Muscle layer of colon (tissue), 2 donors: ENCODE results near the gene HSPB9.

Experiments used
- H3K27ac ChIP-seq: one replicate; pipeline ENCODE4 v1.7.0; 2013; ENCODE audit warnings: low read depth, mild to moderate bottlenecking, low read length, moderate library complexity
- H3K27me3 ChIP-seq, 2 donors: one replicate each; pipeline ENCODE4 v1.7.0; 2013; ENCODE audit warnings: low read length in 2 of 2, mild to moderate bottlenecking in 2 of 2; ENCODE audit not compliant: insufficient read depth in 2 of 2, control insufficient read depth in 1 of 2
- H3K36me3 ChIP-seq: one replicate; pipeline ENCODE4 v1.7.0; 2013; ENCODE audit warnings: mild to moderate bottlenecking, low read length; ENCODE audit not compliant: insufficient read depth
- H3K4me1 ChIP-seq: one replicate; pipeline ENCODE4 v1.7.0; 2013; ENCODE audit warnings: mild to moderate bottlenecking, low read length; ENCODE audit not compliant: insufficient read depth
- H3K4me3 ChIP-seq, 2 donors: one replicate each; pipeline ENCODE4 v1.7.0; 2013; ENCODE audit warnings: low read length in 2 of 2, low read depth in 1 of 2, mild to moderate bottlenecking in 1 of 2, moderate library complexity in 1 of 2
- H3K9ac ChIP-seq: one replicate; pipeline ENCODE4 v1.7.0; 2013; ENCODE audit warnings: low read length
- H3K9me3 ChIP-seq: one replicate; pipeline ENCODE4 v1.7.0; 2013; ENCODE audit warnings: mild to moderate bottlenecking, low read length
- donor health status: abdominal sarcoma.
- donor health status: Adenocarcinoma of cecum.

The HSPB9 gene

GRCh38 chr17:42165751-42166150 lies 43.1 kb downstream of the HSPB9 start:
- Histone ChIP-seq H3K4me1 (no peaks in the 10 kb centered on the region), H3K4me3 (no peak overlapping the region), H3K27me3 (no peaks in the 10 kb centered on the region), H3K27ac (no peak overlapping the region), H3K9ac (no peak overlapping the region), H3K9me3 (no peaks in the 10 kb centered on the region), H3K36me3 (no peaks in the 10 kb centered on the region)

GRCh38 chr17:42166196-42166763 lies 43.7 kb downstream of the HSPB9 start:
- Histone ChIP-seq H3K27ac (no peak overlapping the region), H3K36me3 (no peaks in the 10 kb centered on the region), H3K4me3 (no peak overlapping the region), H3K27me3 (no peaks in the 10 kb centered on the region), H3K4me1 (no peaks in the 10 kb centered on the region), H3K9me3 (no peaks in the 10 kb centered on the region), H3K9ac (no peak overlapping the region)

GRCh38 chr17:42167807-42168206 lies 45.2 kb downstream of the HSPB9 start:
- Histone ChIP-seq H3K27ac (no peak overlapping the region), H3K4me1 (no peaks in the 10 kb centered on the region), H3K36me3 (no peaks in the 10 kb centered on the region), H3K27me3 (no peaks in the 10 kb centered on the region), H3K9ac (no peak overlapping the region), H3K4me3 (no peak overlapping the region), H3K9me3 (no peaks in the 10 kb centered on the region)

DNA sequence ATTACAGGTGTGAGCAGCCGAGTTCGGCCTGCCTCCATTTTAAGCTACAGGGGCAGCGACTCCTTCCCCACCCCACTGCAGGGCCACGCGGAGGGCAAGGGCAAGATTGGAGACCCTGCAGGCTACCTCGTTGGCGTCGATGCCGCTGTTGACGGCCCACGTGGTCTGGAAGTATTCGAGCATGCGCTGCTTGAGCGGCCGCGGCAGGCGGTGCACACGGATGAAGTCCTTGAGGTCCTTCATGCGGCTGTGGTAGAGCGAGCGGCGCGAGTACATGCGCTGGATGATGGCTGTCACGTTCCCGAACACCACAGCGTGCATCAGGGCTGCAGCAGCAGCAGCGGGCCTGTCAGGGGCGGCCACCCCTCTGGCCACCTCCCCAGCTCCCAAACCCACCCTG lies 46.7 kb downstream of the HSPB9 start:
- no peaks in the 10 kb centered on the region for H3K36me3 ChIP-seq
- no peak overlapping the region for H3K9ac ChIP-seq
- H3K27ac ChIP-seq: no peak overlapping the region
- H3K4me1 ChIP-seq: no peaks in the 10 kb centered on the region
- no peak overlapping the region for H3K4me3 ChIP-seq
- H3K27me3 ChIP-seq: no peaks in the 10 kb centered on the region
- no peaks in the 10 kb centered on the region for H3K9me3 ChIP-seq

DNA sequence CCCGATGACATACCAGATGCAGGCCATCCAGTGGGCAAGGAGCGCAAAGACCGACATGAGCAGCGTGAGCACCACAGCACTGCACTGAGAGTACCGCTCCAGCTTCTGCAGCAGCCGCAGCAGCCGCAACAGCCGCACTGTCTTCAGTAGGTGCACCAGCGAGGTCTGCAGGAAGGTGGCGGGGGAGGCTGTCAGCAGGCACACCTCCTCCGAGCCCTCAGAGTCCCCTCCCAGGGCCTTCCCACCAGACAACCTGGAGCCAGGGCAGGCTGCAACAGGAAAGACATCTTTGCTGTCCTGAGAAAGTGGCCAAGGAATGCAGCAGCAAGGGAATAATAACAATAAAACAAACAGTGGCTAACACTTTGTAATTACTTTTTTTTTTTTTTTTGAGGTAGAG lies 49.2 kb downstream of the HSPB9 start:
- Histone ChIP-seq H3K9me3 (no peaks in the 10 kb centered on the region), H3K36me3 (no peaks in the 10 kb centered on the region), H3K4me1 (no peaks in the 10 kb centered on the region), H3K9ac (no peak overlapping the region), H3K4me3 (no peak overlapping the region), H3K27ac (no peak overlapping the region), H3K27me3 (no peaks in the 10 kb centered on the region)
